Kidney epithelial cell (primary cell): Measurements from ENCODE around the gene C6orf47. TPM values are rescaled to one million over a fixed set of nuclear protein-coding genes. Genes with fewer than 3 reads are reported as not detected.
A peak's percentile ranks its signal among the peaks of the same experiment; 100 is the strongest.
"Not testable (repeated sequence)": the region's sequence is repeated elsewhere in the genome, so short reads cannot be mapped to it uniquely, and the experiment has no call there.

Source experiments
- DNase-seq: peaks from one replicate; pipeline ENCODE4 v3.0.0-alpha.2; 2010; ENCODE audit warnings: low read depth
- H3K27me3 ChIP-seq: 2 replicates; pipeline ENCODE4 v1.6.0; 2011; ENCODE audit warnings: low read length; ENCODE audit not compliant: control insufficient read depth, insufficient read depth
- H3K36me3 ChIP-seq: 2 replicates; pipeline ENCODE4 v1.5.1; 2011; ENCODE audit warnings: low read length; ENCODE audit not compliant: control insufficient read depth, insufficient read depth
- H3K4me3 ChIP-seq: 2 replicates; pipeline ENCODE4 v1.5.1; 2011; ENCODE audit warnings: low read depth, mild to moderate bottlenecking, control low read depth, low read length
- total RNA-seq: library from RNA; depleted of rRNA; stranded (reverse); fragments of >200 nt; gene quantifications from 2 replicates; pipeline ENCODE4 v1.2.3, GENCODE V29; 2015
- TF ChIP-seq, protein P1 (sequence below): IDR thresholded peaks from 2 replicates; pipeline ENCODE4 v1.5.1; 2011; ENCODE audit warnings: mild to moderate bottlenecking, moderate library complexity, low read length, control low read depth, inconsistent platforms; ENCODE audit not compliant: insufficient read depth, poor library complexity, severe bottlenecking

Gene C6orf47
- total RNA-seq = 19.0 and 24.9 TPM in 2 replicates

GRCh38 chr6:31660381-31661261 is at the start of gene C6orf47:
C6orf47 (minus strand) TSS chr6:31660778; CDS start chr6:31659947, 831 bp downstream.
- TF ChIP-seq, protein P1, sequence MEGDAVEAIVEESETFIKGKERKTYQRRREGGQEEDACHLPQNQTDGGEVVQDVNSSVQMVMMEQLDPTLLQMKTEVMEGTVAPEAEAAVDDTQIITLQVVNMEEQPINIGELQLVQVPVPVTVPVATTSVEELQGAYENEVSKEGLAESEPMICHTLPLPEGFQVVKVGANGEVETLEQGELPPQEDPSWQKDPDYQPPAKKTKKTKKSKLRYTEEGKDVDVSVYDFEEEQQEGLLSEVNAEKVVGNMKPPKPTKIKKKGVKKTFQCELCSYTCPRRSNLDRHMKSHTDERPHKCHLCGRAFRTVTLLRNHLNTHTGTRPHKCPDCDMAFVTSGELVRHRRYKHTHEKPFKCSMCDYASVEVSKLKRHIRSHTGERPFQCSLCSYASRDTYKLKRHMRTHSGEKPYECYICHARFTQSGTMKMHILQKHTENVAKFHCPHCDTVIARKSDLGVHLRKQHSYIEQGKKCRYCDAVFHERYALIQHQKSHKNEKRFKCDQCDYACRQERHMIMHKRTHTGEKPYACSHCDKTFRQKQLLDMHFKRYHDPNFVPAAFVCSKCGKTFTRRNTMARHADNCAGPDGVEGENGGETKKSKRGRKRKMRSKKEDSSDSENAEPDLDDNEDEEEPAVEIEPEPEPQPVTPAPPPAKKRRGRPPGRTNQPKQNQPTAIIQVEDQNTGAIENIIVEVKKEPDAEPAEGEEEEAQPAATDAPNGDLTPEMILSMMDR = no peak

GRCh38 chr6:31709157-31709556 is 48.6 kb upstream of the C6orf47 start:
- DNase-seq, H3K4me3 ChIP-seq, H3K36me3 ChIP-seq, H3K27me3 ChIP-seq: not testable (repeated sequence)

More at GRCh38 chr6:31660381-31661261, at the start of gene C6orf47:
- peak; percentile 37 for DNase-seq
- H3K36me3 ChIP-seq = no peaks in the 10 kb centered on the region
- peak within 1 kb of the TSS; percentile 77 for H3K4me3 ChIP-seq
- no peaks in the 10 kb centered on the region for H3K27me3 ChIP-seq

DNA sequence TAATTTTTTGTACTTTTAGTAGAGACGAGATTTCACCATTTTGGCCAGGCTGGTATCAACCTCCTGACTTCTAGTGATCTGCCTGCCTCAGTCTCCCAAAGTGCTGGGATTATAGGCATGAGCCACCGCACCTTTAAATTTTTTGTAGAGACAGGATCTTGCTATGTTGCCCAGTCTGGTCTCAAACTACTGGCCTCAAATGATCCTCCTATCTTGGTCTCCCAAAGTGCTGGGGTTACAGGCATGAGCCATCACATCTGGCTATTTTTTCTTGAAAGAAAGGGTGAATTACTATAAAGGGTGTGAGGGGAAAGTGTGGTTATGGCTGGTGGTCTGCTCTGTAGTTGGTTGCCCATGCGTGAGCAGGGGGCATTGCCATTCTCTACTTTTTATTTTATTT is 47.6 kb upstream of the C6orf47 start:
- Histone ChIP-seq H3K4me3 (no peak overlapping the region), H3K27me3 (peaks cover 3% of the 10 kb centered on the region), H3K36me3 (no peaks in the 10 kb centered on the region)
- TF ChIP-seq, protein P1 = no peak
- no peak for DNase-seq

DNA sequence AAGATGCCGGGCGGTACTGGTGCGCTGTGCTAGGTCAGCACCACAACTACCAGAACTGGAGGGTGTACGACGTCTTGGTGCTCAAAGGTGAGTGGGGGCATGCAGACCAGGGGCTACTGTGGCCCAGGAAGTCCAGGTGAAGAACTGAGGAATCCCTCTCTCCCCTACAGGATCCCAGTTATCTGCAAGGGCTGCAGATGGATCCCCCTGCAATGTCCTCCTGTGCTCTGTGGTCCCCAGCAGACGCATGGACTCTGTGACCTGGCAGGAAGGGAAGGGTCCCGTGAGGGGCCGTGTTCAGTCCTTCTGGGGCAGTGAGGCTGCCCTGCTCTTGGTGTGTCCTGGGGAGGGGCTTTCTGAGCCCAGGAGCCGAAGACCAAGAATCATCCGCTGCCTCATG is 47.1 kb upstream of the C6orf47 start:
- H3K4me3 ChIP-seq = no peak overlapping the region
- TF ChIP-seq, protein P1 = no peak
- peaks cover 3% of the 10 kb centered on the region for H3K27me3 ChIP-seq
- DNase-seq = no peak
- H3K36me3 ChIP-seq = no peaks in the 10 kb centered on the region

GRCh38 chr6:31706599-31706998 is 46.0 kb upstream of the C6orf47 start, which contains the start of gene LY6G6F:
LY6G6F (plus strand) TSS chr6:31706866; CDS start chr6:31706907, 41 bp downstream.
- no peak for DNase-seq
- Histone ChIP-seq H3K27me3 (peaks cover 3% of the 10 kb centered on the region), H3K4me3 (no peak within 1 kb of the TSS), H3K36me3 (no peaks in the 10 kb centered on the region)
- TF ChIP-seq, protein P1 = no peak

- H3K4me3 ChIP-seq = no peak overlapping the region
- no peaks in the 10 kb centered on the region for H3K27me3 ChIP-seq
- TF ChIP-seq, protein P1 = no peak
- no peaks in the 10 kb centered on the region for H3K36me3 ChIP-seq
- DNase-seq = no peak
Observed at GRCh38 chr6:31705931-31706330, 45.4 kb upstream of the C6orf47 start.
